WERI-Rb-1 (cell line): Measurements from ENCODE around the gene MGAT2.

Source experiments
- DNase-seq: peaks from one replicate; pipeline ENCODE4 v3.0.0-alpha.2; 2020
- H3K27ac ChIP-seq: fragments of 250-450 bp; sonication (Bioruptor Pico); 2 replicates; pipeline ENCODE4 v1.5.1; 2020; ENCODE audit warnings: mild to moderate bottlenecking, moderate library complexity
- H3K27me3 ChIP-seq: fragments of 250-450 bp; sonication (Bioruptor Pico); 2 replicates; pipeline ENCODE4 v1.5.1; 2021; ENCODE audit warnings: mild to moderate bottlenecking, low read depth, moderate library complexity; ENCODE audit not compliant: insufficient read depth, severe bottlenecking
- H3K36me3 ChIP-seq: fragments of 250-450 bp; sonication (Bioruptor Pico); 2 replicates; pipeline ENCODE4 v1.5.1; 2020; ENCODE audit warnings: mild to moderate bottlenecking, moderate library complexity
- H3K4me3 ChIP-seq: 2 replicates; pipeline ENCODE4 v1.5.1; 2011; ENCODE audit warnings: low read depth, mild to moderate bottlenecking, control low read depth, low read length
- H3K9me3 ChIP-seq: fragments of 250-450 bp; sonication (Bioruptor Pico); 2 replicates; pipeline ENCODE4 v1.5.1; 2021; ENCODE audit warnings: mild to moderate bottlenecking, moderate library complexity; ENCODE audit not compliant: severe bottlenecking
- TF ChIP-seq, protein P1 (sequence below): IDR thresholded peaks from 2 replicates; pipeline ENCODE4 v1.5.1; 2011; ENCODE audit warnings: low read depth, mild to moderate bottlenecking, control low read depth, inconsistent platforms, low read length

Gene MGAT2

DNA sequence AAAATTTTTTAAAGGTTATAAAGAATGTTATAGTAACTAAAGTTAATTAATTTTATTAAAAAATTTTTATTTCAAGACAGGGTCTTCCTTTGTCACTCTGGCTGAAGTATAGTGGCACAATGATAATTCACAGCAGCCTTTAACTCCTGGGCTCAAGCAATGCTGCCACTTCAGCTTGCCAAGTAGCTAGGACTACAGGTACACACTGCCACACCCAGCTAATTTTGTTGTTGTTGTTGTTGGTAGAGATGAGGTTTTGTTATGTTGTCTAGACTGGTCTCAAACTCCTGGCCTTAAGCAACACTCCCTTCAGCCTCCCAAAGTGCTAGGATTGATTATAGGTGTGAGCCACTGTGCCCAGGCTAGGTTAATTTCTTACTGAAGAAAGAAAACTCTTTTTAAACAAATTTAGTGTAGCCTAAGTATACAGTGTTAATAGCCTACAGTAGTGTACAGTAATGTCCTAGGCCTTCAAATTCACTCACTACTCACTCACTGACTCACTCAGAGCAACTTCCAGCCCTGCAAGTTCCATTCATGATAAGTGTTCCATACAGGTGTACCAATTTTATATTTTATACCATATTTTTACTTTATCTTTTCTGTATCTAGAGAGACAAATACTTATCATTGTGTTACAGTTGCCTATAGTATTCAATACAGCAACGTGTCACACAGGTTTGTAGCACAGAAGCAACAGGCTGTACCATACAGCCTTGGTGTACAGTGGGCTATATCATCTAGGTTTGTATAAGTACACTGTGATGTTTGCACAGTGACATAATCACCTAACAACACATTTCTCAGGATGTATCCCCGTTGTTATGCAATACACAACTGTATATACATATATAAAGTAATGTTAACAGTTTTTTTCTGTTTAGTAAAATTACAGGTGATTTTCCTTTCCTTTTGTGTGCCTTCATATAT lies 39.2 kb downstream of the MGAT2 start:
- no peaks in the 10 kb centered on the region for H3K9me3 ChIP-seq
- H3K27me3 ChIP-seq = no peaks in the 10 kb centered on the region
- H3K4me3 ChIP-seq = no peak overlapping the region
- TF ChIP-seq, protein P1, sequence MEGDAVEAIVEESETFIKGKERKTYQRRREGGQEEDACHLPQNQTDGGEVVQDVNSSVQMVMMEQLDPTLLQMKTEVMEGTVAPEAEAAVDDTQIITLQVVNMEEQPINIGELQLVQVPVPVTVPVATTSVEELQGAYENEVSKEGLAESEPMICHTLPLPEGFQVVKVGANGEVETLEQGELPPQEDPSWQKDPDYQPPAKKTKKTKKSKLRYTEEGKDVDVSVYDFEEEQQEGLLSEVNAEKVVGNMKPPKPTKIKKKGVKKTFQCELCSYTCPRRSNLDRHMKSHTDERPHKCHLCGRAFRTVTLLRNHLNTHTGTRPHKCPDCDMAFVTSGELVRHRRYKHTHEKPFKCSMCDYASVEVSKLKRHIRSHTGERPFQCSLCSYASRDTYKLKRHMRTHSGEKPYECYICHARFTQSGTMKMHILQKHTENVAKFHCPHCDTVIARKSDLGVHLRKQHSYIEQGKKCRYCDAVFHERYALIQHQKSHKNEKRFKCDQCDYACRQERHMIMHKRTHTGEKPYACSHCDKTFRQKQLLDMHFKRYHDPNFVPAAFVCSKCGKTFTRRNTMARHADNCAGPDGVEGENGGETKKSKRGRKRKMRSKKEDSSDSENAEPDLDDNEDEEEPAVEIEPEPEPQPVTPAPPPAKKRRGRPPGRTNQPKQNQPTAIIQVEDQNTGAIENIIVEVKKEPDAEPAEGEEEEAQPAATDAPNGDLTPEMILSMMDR = no peak
- no peak overlapping the region for H3K27ac ChIP-seq
- no peak for DNase-seq
- peaks cover 3% of the 10 kb centered on the region; the same call in 1 of the 2 replicates for H3K36me3 ChIP-seq

DNA sequence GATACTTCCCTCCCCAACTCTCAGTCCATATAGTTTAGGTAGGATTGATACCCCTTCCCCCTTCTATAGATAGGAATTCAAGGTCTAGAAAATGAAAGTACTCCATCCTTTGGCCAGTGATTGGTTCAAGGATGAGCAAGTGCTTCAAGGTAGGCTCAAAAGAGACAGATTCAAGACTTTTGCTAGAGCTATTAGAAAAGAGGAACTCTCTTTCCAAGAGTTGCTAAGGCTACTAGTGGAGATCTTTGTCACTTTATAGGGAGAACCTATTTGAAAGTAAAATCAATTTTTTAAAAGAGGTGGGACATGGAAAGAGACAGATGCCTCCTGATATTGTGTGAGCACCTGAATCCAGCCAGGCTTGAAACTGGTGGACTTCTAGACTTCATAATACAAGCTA lies 49.9 kb downstream of the MGAT2 start:
- TF ChIP-seq, protein P1 = no peak
- peaks cover 16% of the 10 kb centered on the region for H3K36me3 ChIP-seq
- no peak overlapping the region for H3K27ac ChIP-seq
- no peaks in the 10 kb centered on the region for H3K27me3 ChIP-seq
- H3K4me3 ChIP-seq = no peak overlapping the region
- no peaks in the 10 kb centered on the region for H3K9me3 ChIP-seq
- no peak for DNase-seq
